Measurements from ENCODE around the gene CINP.
"Not testable (repeated sequence)": the region's sequence is repeated elsewhere in the genome, so short reads cannot be mapped to it uniquely, and the experiment has no call there.

DNA sequence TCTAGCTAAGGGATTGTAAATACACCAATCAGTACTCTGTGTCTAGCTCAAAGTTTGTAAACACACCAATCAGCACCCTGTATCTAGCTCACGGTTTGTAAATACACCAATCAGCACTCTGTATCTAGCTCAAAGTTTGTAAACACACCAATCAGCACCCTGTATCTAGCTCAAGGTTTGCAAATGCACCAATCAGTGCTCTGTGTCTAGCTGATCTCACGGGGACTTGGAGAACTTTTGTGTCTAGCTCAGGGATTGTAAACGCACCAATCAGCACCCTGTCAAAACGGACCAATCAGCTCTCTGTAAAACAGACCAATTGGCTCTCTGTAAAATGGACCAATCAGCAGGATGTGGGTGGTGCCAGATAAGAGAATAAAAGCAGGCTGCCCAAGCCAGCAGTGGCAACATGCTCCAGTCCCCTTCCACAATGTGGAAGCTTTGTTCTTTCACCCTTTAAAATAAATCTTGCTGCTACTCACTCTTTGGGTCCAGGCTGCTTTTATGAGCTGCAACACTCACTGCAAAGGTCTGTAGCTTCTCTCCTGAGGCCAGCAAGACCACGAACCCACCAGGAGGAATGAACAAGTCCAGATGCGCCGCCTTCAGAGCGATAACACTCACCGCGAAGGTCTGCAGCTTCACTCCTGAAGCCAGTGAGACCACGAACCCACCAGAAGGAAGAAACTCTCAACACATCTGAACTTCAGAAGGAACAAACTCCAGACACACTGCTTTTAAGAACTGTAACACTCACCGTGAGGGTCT, 64.2 kb downstream of the CINP start:
- TF ChIP-seq CTCF (conservative IDR thresholded peaks at IDR 0.05; ENCODE audit: low read length); EZH2phosphoT487 (IDR thresholded peaks at IDR 0.05; ENCODE audit: borderline replicate concordance): not testable (repeated sequence)

Data from Loucy (cell line).